HG02571 (cell line): ENCODE results near the gene MAK.
"Not testable (repeated sequence)": the region's sequence is repeated elsewhere in the genome, so short reads cannot be mapped to it uniquely, and the experiment has no call there.

Experiments used
- ATAC-seq: cut with Tn5 transposase; IDR thresholded peaks from one replicate; pipeline ENCODE4 v1.9.1; 2021; ENCODE audit warnings: mild to moderate bottlenecking, moderate library complexity; ENCODE audit not compliant: unreplicated experiment

Gene MAK

GRCh38 chr6:10733151-10733715 lies 105.1 kb downstream of the MAK start:
- ATAC-seq = no peak

GRCh38 chr6:10730254-10730653 lies 108.1 kb downstream of the MAK start:
- ATAC-seq = no peak

GRCh38 chr6:10725716-10726115 lies 112.6 kb downstream of the MAK start:
- ATAC-seq = no peak

- ATAC-seq = no peak
Observed at GRCh38 chr6:10725044-10725443, 113.3 kb downstream of the MAK start.

GRCh38 chr6:10723567-10723881 lies 114.8 kb downstream of the MAK start:
- no peak for ATAC-seq

- ATAC-seq = peak; percentile 99
Observed at GRCh38 chr6:10722820-10723566, 115.3 kb downstream of the MAK start, which contains the start of gene TMEM14C. TSS of gene TMEM14C (plus strand) at chr6:10723070. CDS start at chr6:10724614, 1,544 bp downstream.

- no peak for ATAC-seq
Observed at GRCh38 chr6:10722570-10722819, 115.8 kb downstream of the MAK start.

- no peak for ATAC-seq
Observed at GRCh38 chr6:10721850-10722569, 116.3 kb downstream of the MAK start.

- ATAC-seq = not testable (repeated sequence)
Observed at GRCh38 chr6:10720960-10721849, 117.1 kb downstream of the MAK start.

GRCh38 chr6:10720265-10720959 lies 117.9 kb downstream of the MAK start:
- no peak for ATAC-seq

- no peak for ATAC-seq
Observed at GRCh38 chr6:10719964-10720264, 118.4 kb downstream of the MAK start.

GRCh38 chr6:10719296-10719963 lies 118.9 kb downstream of the MAK start:
- no peak for ATAC-seq

- ATAC-seq = no peak
Observed at GRCh38 chr6:10713962-10714361, 124.4 kb downstream of the MAK start.
